PFSK-1 (cell line): ENCODE results near the gene SUN5.

ENCODE experiments used
- FOXP2 ChIP-seq: optimal IDR thresholded peaks from 2 replicates; pipeline ENCODE3; 2011; ENCODE audit warnings: borderline replicate concordance, control low read depth, inconsistent platforms; ENCODE audit not compliant: insufficient read depth; ENCODE audit errors: extremely low read length, extremely low read depth
- POLR2AphosphoS5 ChIP-seq: IDR thresholded peaks from 2 replicates; pipeline ENCODE4 v1.6.1; 2012; ENCODE audit warnings: low read depth, mild to moderate bottlenecking, control low read depth, low read length, moderate library complexity
- REST ChIP-seq, 2 experiments: IDR thresholded peaks; 2 replicates each; pipeline versions ENCODE4 v1.6.1 to v1.8.0; 2011 to 2012; ENCODE audit warnings: low read depth in 2 of 2, low read length in 2 of 2, control low read depth in 1 of 2, inconsistent platforms in 1 of 2, mild to moderate bottlenecking in 1 of 2, moderate library complexity in 1 of 2; ENCODE audit not compliant: insufficient read depth in 1 of 2
- SIN3A ChIP-seq: IDR thresholded peaks from 2 replicates; pipeline ENCODE4 v1.6.1; 2012; ENCODE audit warnings: mild to moderate bottlenecking, low read length, moderate library complexity, borderline replicate concordance; ENCODE audit not compliant: insufficient read depth
- TAF1 ChIP-seq: IDR thresholded peaks from 2 replicates; pipeline ENCODE4 v1.6.1; 2012; ENCODE audit warnings: low read length, control low read depth, borderline replicate concordance; ENCODE audit not compliant: insufficient read depth

Gene SUN5

DNA sequence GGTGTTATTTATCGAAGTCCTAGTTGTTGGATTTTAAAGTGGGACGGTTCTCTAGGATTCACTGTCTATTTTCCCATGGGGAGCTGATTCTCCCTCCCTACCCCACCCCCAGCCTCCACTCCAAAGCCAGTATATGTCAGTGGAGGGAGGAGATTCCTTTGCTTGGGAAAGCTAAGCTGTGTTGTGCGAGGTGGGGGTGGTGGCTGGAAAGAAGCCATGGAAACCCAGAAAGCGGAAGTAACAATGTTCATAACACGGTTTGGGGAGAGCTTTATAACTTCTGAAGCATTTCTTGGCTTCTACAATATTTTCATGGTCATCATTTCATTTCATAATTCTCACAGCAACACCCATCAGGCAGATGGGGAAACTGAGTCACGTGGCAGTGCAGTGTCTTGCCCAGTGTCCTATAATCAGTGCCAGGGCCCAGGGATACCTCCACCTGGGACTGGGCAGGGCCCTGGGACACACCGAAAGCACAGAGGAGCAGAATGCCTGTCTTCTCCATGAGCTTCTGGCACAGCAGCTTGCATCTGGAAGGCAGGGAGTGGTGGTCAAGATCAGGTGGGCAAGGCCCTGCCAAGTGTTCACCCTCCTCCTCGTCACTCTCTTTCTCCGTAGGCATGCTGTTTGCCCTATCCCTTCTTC, 4.5 kb downstream of the SUN5 start:
- TF ChIP-seq REST (IDR thresholded peaks at IDR 0.05; ENCODE audit: insufficient read depth in 1 of 2, low read depth in 2 of 2, low read length in 2 of 2) (no peak), FOXP2 (no peak)

DNA sequence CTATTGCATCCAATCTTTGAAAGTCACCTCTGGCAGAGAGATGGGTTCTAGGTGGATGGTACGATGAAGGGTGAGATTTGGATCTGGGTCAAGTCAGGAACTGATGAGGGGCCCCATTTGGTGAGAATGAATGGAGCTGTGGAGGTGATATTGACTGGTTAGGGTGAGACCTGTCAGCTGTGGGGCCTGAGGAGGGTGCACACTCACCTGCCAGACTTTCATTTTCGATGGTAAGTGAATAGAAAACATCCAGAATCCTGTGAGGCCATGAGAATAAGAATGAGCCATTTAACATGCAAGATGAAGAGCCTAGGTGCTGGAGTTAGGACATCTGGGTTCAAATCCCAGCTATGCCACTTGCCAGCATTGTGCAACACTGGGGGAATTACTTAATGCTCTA, 6.8 kb downstream of the SUN5 start:
- TF ChIP-seq FOXP2, result no peak
- no peak for TF ChIP-seq SIN3A
- TF ChIP-seq POLR2AphosphoS5, result no peak
- no peak for TF ChIP-seq REST (IDR thresholded peaks at IDR 0.05; ENCODE audit: insufficient read depth in 1 of 2, low read depth in 2 of 2, low read length in 2 of 2)
- no peak for TF ChIP-seq TAF1

GRCh38 chr20:32995802-32996201, 8.4 kb downstream of the SUN5 start:
- TF ChIP-seq TAF1 (no peak), SIN3A (no peak), REST (IDR thresholded peaks at IDR 0.05; ENCODE audit: insufficient read depth in 1 of 2, low read depth in 2 of 2, low read length in 2 of 2) (no peak), FOXP2 (no peak), POLR2AphosphoS5 (no peak)

- TF ChIP-seq REST (IDR thresholded peaks at IDR 0.05; ENCODE audit: insufficient read depth in 1 of 2, low read depth in 2 of 2, low read length in 2 of 2) (no peak), FOXP2 (no peak), TAF1 (no peak), SIN3A (no peak)
Observed at GRCh38 chr20:32993496-32994050, 10.7 kb downstream of the SUN5 start.
